Coronary artery (tissue), 2 donors: ENCODE measurements around the gene FGFBP1.

Experiments
- DNase-seq: peaks from one replicate; pipeline ENCODE4 v3.0.0-alpha.2; 2017; ENCODE audit warnings: low spot score
- H3K27ac ChIP-seq, 2 donors: fragments of 200-600 bp; sonication (generic); one replicate each; pipeline ENCODE4 v1.5.1; 2016 to 2019
- H3K4me3 ChIP-seq: fragments of 200-600 bp; sonication (generic); 2 replicates; pipeline ENCODE4 v1.5.1; 2016; ENCODE audit warnings: mild to moderate bottlenecking, moderate library complexity
- CTCF ChIP-seq: fragments of 200-600 bp; sonication (generic); IDR thresholded peaks from one replicate; pipeline ENCODE4 v1.5.1; 2019; ENCODE audit warnings: antibody characterized with exemption

FGFBP1 gene

GRCh38 chr4:15961781-15962510 is 23.4 kb upstream of the FGFBP1 start:
- no peak for DNase-seq
- Histone ChIP-seq H3K27ac (no peak overlapping the region), H3K4me3 (no peak overlapping the region)
- no peak for TF ChIP-seq CTCF

- H3K4me3 ChIP-seq, result no peak overlapping the region
- no peak for TF ChIP-seq CTCF
- no peak overlapping the region for H3K27ac ChIP-seq
- DNase-seq, result no peak
These were observed 20.0 kb upstream of the FGFBP1 start for GRCh38 chr4:15958562-15958961.

GRCh38 chr4:15956179-15956850 is 17.8 kb upstream of the FGFBP1 start:
- TF ChIP-seq CTCF, result peak; percentile 86
- DNase-seq, result no peak
- Histone ChIP-seq H3K4me3 (no peak overlapping the region), H3K27ac (no peak overlapping the region)

GRCh38 chr4:15955670-15956069 is 17.1 kb upstream of the FGFBP1 start:
- no peak for DNase-seq
- Histone ChIP-seq H3K27ac (no peak overlapping the region), H3K4me3 (no peak overlapping the region)
- no peak for TF ChIP-seq CTCF

- H3K27ac ChIP-seq, result no peak overlapping the region
- no peak for DNase-seq
- no peak for TF ChIP-seq CTCF
- H3K4me3 ChIP-seq, result no peak overlapping the region
These were observed 15.1 kb upstream of the FGFBP1 start for GRCh38 chr4:15953625-15954024.

GRCh38 chr4:15951781-15952180 is 13.2 kb upstream of the FGFBP1 start:
- no peak for TF ChIP-seq CTCF
- DNase-seq, result no peak
- Histone ChIP-seq H3K27ac (no peak overlapping the region), H3K4me3 (no peak overlapping the region)

GRCh38 chr4:15948826-15949225 is 10.3 kb upstream of the FGFBP1 start:
- DNase-seq, result no peak
- Histone ChIP-seq H3K27ac (no peak overlapping the region), H3K4me3 (no peak overlapping the region)
- no peak for TF ChIP-seq CTCF
